HG02884 (cell line): ENCODE measurements around the gene RPS2.
A peak's percentile ranks its signal among the peaks of the same experiment; 100 is the strongest.
"Not testable (repeated sequence)": the region's sequence is repeated elsewhere in the genome, so short reads cannot be mapped to it uniquely, and the experiment has no call there.

Source experiments
- ATAC-seq: cut with Tn5 transposase; IDR thresholded peaks from one replicate; pipeline ENCODE4 v1.9.1; 2021; ENCODE audit warnings: mild to moderate bottlenecking, moderate library complexity; ENCODE audit not compliant: unreplicated experiment

The RPS2 gene

DNA sequence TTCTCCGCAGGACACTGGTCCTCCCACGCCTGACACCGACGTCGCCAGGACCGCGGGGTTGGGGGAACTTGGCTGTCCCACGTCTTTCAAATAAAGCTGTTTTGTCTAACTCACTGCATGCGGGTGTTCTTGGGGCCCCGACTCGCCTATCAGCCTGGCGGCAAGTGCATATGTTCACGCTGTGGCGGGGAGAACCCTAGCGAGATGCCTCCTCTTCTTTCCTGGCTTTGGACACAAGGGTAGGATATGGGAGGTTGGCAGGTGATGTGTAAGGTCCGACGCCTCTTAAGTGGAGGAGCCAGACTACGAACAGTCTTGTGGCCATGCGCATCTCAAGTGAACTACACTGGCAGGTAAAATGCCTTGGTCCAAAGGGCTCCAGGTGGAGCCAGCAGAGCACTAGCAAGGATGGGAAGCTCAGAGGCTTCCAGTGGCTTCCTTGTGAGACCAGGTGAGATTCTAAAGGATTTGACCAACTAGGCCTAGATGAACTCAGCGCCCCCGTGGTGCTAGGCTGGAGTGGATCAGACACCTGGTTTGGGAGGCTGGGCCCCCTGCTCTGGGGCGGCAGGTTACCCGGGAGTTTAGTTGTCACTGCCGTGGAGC lies 873 bp upstream of the RPS2 start:
- ATAC-seq = no peak

DNA sequence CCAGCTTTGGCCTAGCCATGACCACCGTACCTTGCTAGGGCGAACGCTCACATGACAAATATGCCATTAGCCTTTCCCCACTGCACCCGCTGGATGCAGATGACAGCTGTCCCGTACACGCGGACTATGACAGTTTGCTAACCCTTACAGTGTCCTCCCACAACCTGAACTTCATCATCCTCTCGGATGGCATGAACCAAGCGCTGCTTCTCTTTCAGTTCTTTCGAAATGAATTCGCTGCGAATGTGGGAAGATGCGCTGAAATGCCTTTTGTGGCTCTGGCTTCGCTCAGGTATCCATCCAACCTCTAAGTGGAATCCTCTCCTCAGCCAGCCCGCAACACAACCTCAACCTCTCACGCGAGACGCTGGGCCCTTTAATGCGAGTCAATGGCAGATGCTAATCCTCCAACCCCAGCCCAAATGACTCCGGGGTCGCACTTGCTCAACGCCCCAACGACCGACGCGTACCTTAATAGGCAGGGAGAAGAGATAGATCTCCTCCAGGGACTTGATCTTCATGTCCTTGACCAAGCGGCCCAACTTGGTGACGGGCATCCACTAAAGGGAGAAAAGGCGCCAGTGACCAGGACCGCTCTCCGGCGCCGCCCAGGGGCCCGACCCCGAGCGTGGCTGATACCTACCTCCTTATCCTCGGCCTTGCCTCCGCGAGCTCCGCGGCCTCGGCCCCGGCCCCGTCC lies 670 bp downstream of the RPS2 start:
- ATAC-seq = no peak

DNA sequence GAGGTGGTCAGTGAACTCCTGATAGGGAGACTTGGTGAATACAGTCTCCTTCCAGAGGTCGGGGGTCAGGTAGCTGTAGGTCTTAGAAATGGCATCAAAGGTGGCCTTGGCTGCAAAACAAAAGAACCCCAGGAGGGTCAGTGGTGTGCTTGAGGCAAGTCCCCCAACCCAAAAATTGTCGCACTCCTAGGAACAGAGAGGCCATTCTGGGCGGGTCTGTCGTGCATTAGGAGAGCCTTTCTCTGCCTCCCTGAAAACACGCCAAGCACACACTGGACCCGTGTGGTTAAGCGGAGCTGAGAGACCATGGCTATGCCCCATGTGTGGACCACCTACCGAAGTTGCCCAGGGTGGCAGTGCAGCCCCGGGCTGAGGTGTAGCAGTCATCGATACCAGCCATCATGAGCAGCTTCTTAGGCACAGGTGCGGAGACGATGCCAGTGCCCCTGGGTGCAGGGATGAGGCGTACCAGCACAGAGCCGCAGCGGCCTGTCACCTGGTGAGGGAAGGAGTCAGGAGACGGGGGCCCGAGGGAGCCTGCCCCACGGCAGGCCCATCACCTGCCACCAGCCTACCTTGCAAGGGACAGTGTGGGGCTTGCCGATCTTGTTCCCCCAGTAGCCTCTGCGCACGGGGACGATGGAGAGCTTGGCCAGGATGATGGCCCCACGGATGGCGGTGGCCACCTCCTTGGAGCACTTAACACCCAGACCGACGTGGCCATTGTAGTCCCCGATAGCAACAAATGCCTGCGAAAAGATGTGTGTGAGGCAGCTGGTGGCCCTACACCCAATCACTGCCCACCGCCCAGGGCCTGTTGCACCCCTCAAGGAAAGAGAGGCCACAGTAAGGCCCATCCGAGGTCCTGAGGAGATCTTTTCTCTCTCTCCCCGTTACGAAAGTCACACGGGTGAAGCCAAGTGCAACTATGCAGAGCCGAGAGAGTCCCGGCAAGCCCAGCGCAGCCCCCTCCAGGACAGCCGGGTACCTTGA lies 2.2 kb downstream of the RPS2 start:
- not testable (repeated sequence) for ATAC-seq

DNA sequence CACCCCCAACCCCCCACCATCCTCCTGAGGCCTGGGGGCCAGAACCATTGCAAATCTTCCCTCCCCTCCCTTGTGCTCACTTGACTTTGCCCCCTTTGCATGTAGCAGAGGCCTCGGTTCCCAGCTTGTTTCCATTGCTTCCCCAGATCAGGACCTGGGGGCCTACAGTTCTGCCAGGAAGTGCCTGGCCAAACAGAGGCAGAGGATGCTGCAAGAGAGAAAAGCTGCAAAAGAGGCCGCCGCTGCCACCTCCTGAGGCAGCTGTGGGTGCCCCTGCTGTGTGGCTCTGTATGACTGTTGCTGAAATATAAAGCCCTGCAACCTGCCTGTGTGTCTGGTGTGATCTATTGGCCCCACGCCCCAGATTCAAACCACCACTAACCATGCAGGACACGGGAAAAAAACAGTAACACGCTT lies 3.0 kb downstream of the RPS2 start:
- ATAC-seq = no peak

DNA sequence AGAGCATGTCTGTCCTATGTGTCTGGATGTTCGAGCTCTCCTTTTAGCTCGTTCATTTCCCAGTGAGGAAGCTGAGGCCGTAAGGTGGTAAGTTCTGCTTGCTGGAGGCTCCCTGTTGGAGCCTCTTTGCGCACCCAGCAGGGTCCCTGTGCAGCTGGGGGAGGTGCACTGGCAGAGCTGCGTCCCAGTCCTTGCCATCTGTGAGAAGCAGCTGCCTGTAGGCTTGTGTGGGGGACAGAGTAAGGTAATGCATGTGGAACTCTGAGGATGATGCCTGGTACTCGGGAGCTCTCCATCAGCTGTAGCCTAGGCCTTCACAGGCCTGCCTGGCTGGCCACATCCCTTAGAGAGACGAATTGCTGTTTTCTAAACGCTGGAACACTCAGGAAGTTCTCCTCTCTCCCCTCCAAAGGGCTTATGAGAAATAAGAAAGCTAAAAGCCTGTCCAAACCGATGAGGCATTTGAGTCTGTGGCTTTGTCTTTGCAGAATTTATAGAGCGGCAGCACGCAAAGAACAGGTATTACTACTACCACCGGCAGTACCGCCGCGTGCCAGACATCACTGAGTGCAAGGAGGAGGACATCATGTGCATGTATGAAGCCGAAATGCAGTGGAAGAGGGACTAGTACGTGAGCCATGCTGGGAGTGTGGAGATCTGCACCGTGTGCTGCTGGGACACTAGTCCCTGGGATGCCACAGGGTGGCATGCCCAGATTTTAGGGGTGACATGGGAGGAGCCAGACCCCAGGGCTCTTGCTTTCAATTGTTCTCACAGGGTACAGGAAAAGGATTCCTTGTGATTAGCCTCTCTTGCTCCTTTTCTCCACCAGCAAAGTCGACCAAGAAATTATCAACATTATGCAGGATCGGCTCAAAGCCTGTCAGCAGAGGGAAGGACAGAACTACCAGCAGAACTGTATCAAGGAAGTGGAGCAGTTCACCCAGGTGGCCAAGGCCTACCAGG lies 3.7 kb downstream of the RPS2 start:
- ATAC-seq = no peak

DNA sequence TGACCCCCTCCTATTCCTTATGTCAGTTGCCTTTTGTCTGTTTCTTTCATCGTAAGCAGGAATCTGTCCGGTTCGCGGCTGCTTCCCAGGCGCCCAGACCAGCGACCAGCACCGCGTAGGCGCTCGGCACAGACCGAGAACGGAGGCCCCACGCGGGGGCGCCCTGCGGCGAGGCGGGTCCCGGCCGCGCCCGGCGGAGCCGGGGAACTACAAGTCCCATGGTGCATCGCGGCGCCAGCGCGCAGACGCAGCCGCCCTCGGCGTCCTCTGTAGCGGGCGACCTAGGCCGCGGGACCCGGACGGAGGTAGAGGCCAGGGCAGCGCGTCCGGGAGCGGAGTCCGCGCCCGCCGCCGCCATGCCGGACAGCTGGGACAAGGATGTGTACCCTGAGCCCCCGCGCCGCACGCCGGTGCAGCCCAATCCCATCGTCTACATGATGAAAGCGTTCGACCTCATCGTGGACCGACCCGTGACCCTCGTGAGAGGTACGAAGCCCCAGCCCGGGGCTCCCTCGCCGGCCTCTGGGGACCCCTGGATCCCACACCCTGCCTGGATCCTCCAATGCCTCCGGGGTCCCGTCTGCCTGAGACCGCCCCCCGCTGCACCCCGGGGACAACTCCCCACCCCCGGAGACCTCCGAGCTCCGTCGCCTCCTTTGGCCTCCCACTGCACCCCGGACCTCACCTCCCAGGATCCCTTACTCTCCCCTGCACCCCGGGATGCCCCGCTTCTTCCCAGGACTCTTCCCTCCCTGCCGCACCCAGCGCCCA lies 5.2 kb downstream of the RPS2 start, which contains the start of gene NDUFB10:
Gene NDUFB10 (plus strand): TSS at position 270 of the 771 bp plus-strand sequence. CDS start 87 bp downstream, at position 357.
- peak; percentile 62 for ATAC-seq

DNA sequence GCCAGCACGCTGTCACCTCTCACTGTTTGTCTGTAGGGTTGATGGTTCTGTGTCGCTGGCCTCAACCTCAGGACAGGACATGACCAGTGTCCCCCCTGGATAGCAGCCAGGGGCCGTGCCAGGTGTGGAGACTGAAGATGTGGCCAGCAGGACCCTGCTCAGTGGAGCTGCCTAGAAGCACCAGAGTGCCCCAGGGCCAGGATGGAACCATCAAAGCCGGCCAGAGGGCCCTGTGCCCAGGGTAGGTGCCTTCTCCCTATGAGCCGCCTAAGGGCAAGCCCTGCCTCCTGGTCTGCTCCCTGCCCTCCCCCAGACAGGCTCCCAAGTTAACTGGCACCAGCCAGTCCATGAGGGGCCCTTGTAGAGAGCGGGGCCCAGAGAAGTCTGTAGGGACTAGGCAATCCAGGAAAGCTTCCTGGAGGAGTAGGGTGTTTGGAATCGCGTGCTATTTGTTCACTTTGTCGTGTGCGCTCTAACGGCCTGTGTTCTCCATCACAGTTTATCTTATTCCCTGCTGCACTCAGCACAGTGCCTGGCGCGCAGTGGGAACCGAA lies 5.8 kb downstream of the RPS2 start:
- ATAC-seq = no peak

DNA sequence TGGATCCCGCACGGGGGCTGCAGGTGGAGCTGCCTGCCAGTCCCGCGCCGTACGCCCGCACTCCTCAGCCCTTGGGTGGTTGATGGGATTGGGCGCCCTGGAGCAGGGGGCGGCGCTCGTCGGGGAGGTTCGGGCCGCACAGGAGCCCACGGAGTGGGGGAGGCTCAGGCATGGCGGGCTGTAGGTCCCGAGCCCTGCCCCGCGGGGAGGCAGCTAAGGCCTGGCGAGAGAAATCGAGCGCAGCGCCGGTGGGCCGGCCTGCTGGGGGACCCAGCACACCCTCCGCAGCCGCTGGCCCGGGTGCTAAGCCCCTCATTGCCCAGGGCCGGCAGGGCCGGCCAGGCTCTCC lies 6.5 kb downstream of the RPS2 start:
- not testable (repeated sequence) for ATAC-seq

DNA sequence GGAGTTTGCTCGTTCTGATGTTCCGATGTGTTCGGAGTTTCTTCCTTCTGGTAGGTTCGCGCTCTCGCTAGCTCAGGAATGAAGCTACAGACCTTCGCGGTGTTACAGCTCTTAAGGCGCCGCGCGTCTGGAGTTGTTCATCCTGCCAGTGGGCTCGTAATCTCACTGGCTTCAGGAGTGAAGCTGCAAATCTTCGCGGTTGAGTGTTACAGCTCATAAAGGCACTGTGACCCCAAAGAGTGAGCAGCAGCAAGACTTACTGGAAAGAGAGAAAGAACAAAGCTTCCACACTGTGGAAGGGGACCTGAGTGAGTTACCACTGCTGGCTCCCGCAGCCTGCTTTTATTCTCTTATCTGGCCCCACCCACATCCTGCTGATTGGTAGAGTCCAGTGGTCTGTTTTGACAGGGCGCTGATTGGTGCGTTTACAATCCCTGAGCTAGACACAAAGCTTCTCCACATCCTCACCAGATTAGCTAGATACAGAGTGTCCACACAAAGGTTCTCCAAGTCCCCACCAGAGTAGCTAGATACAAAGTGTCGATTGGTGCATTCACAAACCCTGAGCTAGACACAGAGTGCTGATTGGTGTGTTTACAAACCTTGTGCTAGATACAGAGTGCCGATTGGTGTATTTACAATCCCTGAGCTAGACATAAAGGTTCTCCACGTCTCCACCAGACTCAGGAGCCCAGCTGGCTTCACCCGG lies 7.0 kb downstream of the RPS2 start:
- ATAC-seq = not testable (repeated sequence)

DNA sequence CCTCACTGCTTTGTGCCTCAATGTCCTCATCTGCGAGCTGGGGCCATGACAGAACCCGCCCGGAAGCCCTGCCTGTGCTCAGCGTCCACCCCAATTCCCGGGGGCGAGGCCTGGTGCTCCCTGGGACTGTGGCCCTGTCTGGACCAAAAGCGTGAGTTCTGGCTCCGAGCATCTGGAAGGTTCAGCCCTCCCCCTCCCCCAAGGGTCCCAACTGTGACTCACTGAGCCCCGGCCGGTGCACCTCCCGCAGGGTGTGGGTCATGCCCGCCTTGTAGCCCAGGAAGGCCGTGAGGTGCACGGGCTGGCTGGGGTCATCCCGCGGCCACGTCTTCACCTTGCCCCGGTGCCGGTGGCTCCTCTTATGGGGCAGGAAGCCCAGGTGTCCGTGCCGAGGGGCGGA lies 10.9 kb downstream of the RPS2 start:
- ATAC-seq = no peak

DNA sequence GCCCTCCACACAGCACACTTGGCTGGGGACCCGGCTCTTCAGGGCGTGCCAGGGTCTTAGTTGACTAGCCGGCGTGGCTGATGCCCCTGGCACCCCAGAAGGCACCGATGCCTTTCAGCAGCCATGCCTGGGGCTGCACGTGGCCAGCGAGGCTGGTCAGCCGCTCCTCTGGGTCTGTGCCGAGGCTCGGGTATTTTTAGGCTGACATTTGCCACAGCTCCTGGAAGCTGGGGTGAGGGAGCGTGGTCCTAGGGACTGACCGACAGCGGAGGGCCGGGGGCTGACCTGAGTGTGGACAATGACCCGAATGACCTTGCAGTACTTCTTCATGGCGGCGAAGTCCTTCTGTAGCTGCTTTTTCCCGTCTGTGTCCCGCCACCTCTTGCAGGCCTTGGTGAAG lies 14.1 kb downstream of the RPS2 start:
- ATAC-seq = no peak

DNA sequence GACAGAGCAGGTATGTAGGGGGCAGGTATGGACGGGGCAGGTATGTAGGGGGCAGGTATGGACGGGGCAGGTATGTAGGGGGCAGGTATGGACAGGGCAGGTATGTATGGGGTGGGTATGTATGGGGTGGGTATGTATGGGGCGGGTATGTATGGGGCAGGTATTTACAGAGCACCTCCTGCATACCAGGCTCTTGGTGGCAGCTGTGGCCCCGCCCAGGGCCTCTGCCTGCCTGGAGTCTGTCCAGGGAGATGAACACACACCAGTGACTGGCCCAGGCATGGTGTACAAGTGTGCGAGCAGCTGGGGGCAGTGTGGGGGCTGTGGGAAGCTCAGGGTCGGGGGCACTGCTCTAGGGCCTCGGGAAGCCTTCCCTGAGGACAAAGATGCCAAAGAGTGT lies 14.6 kb downstream of the RPS2 start:
- ATAC-seq = no peak

DNA sequence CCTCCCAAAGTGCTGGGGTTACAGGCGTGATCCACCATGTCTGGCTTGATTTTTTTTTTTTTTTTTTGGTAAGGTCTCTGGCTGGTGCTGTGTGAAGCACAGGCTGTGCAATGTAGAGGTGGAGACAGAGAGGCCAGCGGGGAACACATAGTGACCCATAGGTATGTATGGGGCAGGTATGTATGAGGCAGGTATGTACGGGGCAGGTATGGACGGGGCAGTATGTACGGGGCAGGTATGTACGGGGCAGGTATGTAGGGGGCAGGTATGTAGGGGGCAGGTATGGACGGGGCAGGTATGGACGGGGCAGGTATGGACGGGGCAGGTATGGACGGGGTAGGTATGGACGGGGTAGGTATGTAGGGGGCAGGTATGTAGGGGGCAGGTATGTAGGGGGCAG lies 15.1 kb downstream of the RPS2 start:
- ATAC-seq = no peak

DNA sequence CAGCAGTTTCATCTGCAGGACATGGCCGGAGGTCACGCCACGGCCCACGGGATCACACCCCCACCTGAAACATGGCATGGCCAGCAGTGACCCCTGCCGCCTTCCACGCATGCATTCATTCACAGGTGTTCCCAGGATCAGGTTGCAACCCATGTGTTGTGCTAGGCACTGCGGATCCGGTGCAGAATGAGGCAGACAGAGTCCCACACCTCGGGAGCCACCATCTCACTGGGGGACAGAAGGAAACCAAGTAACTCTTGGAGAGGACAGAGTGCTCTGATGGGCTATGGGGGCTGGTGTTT lies 17.3 kb downstream of the RPS2 start:
- no peak for ATAC-seq

DNA sequence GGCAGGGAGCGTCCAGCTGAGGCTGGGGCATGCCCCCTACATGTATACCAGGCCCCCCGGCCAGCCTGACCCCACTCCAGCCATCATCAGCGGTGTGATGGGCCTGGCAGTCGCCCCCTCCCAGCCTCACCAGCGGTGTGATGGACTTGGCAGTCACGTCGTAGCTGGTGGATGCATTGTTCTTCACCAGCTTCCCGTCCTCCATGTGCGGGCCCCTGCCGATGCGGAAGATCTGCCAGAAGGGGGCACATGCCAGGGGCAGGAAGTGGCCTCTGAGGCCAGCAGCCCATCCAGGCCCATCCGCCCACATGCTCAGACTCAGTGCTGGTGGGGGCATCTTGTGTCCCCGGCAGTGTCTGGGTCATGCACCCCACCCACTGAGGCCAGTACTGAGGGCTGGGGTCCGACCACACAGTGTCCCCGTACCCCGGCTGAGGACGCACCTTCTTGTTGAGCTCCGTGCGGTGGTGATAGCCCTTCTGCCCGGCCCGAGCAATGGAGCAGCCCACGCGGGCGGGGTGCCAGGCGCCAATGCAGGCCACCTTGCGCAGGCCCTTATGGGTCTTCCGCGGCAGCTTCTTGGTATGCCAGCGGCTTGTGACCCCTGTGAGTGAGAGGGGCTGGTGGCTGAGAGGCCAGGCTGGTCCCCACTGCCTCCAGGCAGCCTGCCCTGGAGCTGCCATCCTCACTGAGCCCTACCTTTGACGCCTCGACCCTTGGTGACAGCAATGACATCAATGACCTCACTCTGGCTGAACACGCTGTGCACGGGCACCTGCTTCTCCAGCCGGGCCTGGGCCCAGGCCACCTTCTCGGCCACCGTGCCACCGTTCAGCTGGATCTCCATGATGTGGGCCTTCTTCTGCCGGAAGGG lies 17.9 kb downstream of the RPS2 start:
- no peak for ATAC-seq

DNA sequence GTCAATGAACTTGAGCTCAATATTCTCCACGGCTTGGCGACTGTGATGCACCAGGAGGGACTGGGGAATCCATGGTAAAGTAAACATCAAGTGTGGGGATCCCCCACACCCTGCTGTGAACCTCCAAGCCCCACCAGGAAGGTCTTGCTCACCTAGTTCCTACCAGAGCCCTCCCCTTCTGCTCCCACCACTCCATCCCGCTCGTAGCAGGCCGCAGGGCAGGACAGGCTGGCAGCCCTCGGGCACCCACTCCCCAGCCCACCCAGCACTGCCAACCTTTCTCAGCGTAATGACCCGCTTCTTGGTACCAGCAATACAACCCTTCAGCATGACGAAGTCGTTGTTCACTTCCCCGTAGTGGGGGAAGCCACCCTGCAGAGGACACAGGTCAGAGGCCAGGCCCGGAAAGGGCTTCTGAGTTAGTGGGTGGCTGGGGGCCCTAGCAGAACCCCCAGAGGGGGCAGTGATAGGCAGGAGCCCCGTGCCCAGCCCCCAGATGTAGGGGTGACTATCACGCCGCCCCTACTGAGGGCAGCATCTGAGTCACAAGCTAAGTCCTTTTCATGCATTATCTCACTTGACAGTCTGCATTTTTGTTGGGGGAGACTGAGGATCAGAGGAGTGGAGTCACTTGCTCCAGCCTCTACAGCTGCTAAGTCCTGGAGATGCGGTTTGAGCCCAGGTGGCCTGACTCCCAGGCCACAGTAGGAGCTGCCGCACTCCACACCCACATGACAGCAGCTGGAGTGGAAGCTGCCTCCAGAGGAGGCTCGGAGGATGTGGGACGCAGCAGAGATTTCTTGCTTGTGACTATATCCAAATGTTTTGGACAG lies 18.9 kb downstream of the RPS2 start:
- ATAC-seq = no peak

DNA sequence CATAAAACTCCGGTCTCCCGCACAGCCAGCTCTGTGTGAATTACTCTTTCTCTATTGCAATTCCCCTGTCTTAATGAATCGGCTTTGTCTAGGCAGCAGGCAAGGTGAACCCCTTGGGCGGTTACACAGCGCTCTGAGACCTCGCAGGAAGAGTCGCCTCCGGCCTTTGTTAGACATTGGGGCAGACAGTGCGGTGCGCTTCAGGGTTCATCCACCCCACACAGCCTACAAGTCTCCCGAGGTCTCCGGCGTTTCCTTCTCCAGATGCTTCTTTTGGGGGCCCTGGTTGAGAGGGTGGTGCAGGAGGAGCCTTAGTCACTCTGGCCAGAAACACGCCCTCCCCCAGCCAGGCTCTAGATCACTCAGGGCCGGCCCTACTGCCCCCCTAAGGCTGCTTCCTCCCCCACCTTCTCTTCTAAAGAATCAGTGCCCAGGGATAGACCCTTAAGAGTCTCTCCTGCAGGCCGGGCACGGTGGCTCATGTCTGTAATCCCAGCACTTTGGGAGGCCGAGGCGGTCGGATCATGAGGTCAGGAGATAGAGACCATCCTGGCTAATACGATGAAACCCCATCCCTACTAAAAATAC lies 19.9 kb downstream of the RPS2 start:
- no peak for ATAC-seq
